GM19193 (cell line): ENCODE results near the gene PRDM11.

Source experiments
- POLR2A ChIP-seq: IDR thresholded peaks from 4 replicates; pipeline ENCODE4 v1.6.1; 2011; ENCODE audit not compliant: insufficient read depth, insufficient read length; ENCODE audit errors: extremely low read depth

The PRDM11 gene

GRCh38 chr11:45158891-45159605 lies 12.6 kb downstream of the PRDM11 start:
- no peak for TF ChIP-seq POLR2A

GRCh38 chr11:45159781-45160365 lies 13.4 kb downstream of the PRDM11 start:
- TF ChIP-seq POLR2A = no peak

GRCh38 chr11:45161252-45162063 lies 15.0 kb downstream of the PRDM11 start:
- TF ChIP-seq POLR2A = no peak

- TF ChIP-seq POLR2A = no peak
Measured at GRCh38 chr11:45162064-45162375, 15.6 kb downstream of the PRDM11 start.

GRCh38 chr11:45162916-45163879 lies 16.8 kb downstream of the PRDM11 start:
- no peak for TF ChIP-seq POLR2A

- TF ChIP-seq POLR2A = no peak
Measured at GRCh38 chr11:45163956-45164575, 17.6 kb downstream of the PRDM11 start.

GRCh38 chr11:45165386-45165785 lies 18.9 kb downstream of the PRDM11 start:
- TF ChIP-seq POLR2A = no peak

- TF ChIP-seq POLR2A = no peak
Measured at GRCh38 chr11:45165806-45166603, 19.6 kb downstream of the PRDM11 start.

- no peak for TF ChIP-seq POLR2A
Measured at GRCh38 chr11:45166604-45166897, 20.1 kb downstream of the PRDM11 start.

GRCh38 chr11:45167283-45167682 lies 20.8 kb downstream of the PRDM11 start:
- TF ChIP-seq POLR2A = no peak

- no peak for TF ChIP-seq POLR2A
Measured at GRCh38 chr11:45168366-45169130, 22.1 kb downstream of the PRDM11 start.

GRCh38 chr11:45169310-45170072 lies 23.1 kb downstream of the PRDM11 start:
- TF ChIP-seq POLR2A = no peak
